ENCODE results near the gene OR7D4. TPM values are rescaled to one million over a fixed set of nuclear protein-coding genes. Genes with fewer than 3 reads are reported as not detected.
"Not testable (repeated sequence)": the region's sequence is repeated elsewhere in the genome, so short reads cannot be mapped to it uniquely, and the experiment has no call there.

Gene OR7D4
- not detected in 2 replicates for total RNA-seq
- long read RNA-seq = 0 reads

DNA sequence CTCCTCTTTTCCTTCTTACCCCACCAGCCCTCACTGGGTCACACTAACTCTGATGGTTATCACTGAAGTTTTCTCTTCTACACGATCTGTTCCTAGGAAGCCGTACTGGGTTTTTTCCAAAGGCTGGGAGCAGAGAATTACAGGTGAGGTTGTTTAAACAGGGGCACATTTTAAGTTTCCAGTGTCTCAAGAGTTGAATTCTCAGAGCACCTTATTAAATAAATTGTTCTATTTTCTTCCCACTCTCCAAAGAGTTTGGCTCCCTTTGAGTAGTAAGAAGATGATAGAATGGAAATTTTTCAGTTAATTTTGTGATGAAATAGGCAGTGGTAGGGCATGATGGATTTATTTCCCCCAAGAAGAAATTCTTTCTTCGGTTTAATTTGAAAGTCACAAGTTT lies at the start of gene OR7D4:
Gene OR7D4 (minus strand): TSS at position 101 of the 400 bp plus-strand sequence. CDS start 4,752 bp downstream, outside the sequence.
- H3K36me3 Mint-ChIP-seq (ENCODE audit: low read depth) = no peaks in the 10 kb centered on the region
- no peaks in the 10 kb centered on the region for H3K4me1 Mint-ChIP-seq
- DNase-seq (ENCODE audit: low read depth, low spot score) = no peak
- TF ChIP-seq CTCF (conservative IDR thresholded peaks at IDR 0.05) = no peak
- H3K4me3 Mint-ChIP-seq = no peak within 1 kb of the TSS
- peaks cover 25% of the 10 kb centered on the region for H3K9me3 Mint-ChIP-seq
- no peak within 1 kb of the TSS for H3K27ac Mint-ChIP-seq (ENCODE audit: unreplicated experiment)
- H3K27me3 Mint-ChIP-seq (ENCODE audit: low read depth) = peaks cover 3% of the 10 kb centered on the region

DNA sequence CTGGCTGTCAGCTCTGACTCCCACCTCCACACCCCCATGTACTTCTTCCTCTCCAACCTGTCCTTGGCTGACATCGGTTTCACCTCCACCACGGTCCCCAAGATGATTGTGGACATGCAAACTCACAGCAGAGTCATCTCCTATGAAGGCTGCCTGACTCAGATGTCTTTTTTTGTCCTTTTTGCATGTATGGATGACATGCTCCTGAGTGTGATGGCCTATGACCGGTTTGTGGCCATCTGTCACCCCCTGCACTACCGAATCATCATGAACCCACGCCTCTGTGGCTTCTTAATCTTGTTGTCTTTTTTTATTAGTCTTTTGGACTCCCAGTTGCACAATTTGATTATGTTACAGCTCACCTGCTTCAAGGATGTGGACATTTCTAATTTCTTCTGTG lies 31.8 kb upstream of the OR7D4 start:
- DNase-seq (ENCODE audit: low read depth, low spot score) = no peak
- Mint-ChIP-seq H3K9me3 (peaks cover 19% of the 10 kb centered on the region), H3K27ac (ENCODE audit: unreplicated experiment) (no peak overlapping the region)

GRCh38 chr19:9250630-9251029 lies 31.2 kb upstream of the OR7D4 start, which contains the start of gene OR7E24:
Gene OR7E24, plus strand, starts transcription at chr19:9250930. Its CDS starts 114 bp downstream, at chr19:9251044.
- Mint-ChIP-seq H3K4me1 (no peaks in the 10 kb centered on the region), H3K36me3 (ENCODE audit: low read depth) (peaks cover 5% of the 10 kb centered on the region), H3K9me3 (peaks cover 19% of the 10 kb centered on the region), H3K27ac (ENCODE audit: unreplicated experiment) (no peak within 1 kb of the TSS), H3K4me3 (no peak within 1 kb of the TSS), H3K27me3 (ENCODE audit: low read depth) (peaks cover 4% of the 10 kb centered on the region)
- DNase-seq (ENCODE audit: low read depth, low spot score) = no peak
- TF ChIP-seq CTCF (conservative IDR thresholded peaks at IDR 0.05) = no peak

More for the DNA sequence above, 31.8 kb upstream of the OR7D4 start:
- H3K27me3 Mint-ChIP-seq (ENCODE audit: low read depth) = peaks cover 4% of the 10 kb centered on the region
- no peak for TF ChIP-seq CTCF (conservative IDR thresholded peaks at IDR 0.05)
- H3K4me3 Mint-ChIP-seq = no peak overlapping the region
- H3K4me1 Mint-ChIP-seq = no peaks in the 10 kb centered on the region
- peaks cover 5% of the 10 kb centered on the region for H3K36me3 Mint-ChIP-seq (ENCODE audit: low read depth)

- Mint-ChIP-seq H3K4me1 (no peaks in the 10 kb centered on the region), H3K27me3 (ENCODE audit: low read depth) (peaks cover 38% of the 10 kb centered on the region), H3K4me3 (no peak overlapping the region), H3K9me3 (peaks cover 3% of the 10 kb centered on the region), H3K27ac (ENCODE audit: unreplicated experiment) (no peak overlapping the region), H3K36me3 (ENCODE audit: low read depth) (no peaks in the 10 kb centered on the region)
- DNase-seq (ENCODE audit: low read depth, low spot score) = peak; percentile 71
- TF ChIP-seq CTCF (conservative IDR thresholded peaks at IDR 0.05) = peak; percentile 90
Observed at GRCh38 chr19:9205501-9206113, 13.8 kb downstream of the OR7D4 start.

DNA sequence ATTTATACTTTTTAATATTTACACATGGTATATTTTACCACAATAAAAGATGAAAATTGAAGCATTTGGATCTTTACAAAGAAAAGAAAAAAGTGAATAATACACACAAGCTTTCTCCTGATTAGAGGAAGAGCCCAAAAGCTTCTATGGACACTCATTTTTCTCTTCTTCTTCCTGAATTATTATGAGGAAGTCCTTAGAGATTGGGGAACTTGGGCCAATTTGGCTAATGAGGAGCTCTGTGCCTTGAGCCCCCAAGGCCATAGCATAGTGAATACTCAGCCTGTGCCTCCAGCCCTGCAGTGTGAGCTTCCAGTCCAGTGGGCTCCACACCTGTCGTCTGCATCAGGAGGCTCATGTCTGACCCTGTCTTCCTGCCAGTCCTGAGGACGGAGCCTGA lies 21.3 kb downstream of the OR7D4 start:
- H3K27ac Mint-ChIP-seq (ENCODE audit: unreplicated experiment); H3K9me3 Mint-ChIP-seq; H3K36me3 Mint-ChIP-seq (ENCODE audit: low read depth); DNase-seq (ENCODE audit: low read depth, low spot score); H3K27me3 Mint-ChIP-seq (ENCODE audit: low read depth); H3K4me1 Mint-ChIP-seq; H3K4me3 Mint-ChIP-seq: not testable (repeated sequence)

GRCh38 chr19:9189535-9189934 lies 29.9 kb downstream of the OR7D4 start:
- Mint-ChIP-seq H3K27ac (ENCODE audit: unreplicated experiment) (peak overlapping the region; percentile 78), H3K9me3 (peaks cover 16% of the 10 kb centered on the region), H3K4me3 (no peak overlapping the region), H3K36me3 (ENCODE audit: low read depth) (peaks cover 11% of the 10 kb centered on the region), H3K4me1 (no peaks in the 10 kb centered on the region), H3K27me3 (ENCODE audit: low read depth) (peaks cover 10% of the 10 kb centered on the region)
- TF ChIP-seq CTCF (conservative IDR thresholded peaks at IDR 0.05) = no peak
- DNase-seq (ENCODE audit: low read depth, low spot score) = no peak

All from neural crest cell (in vitro differentiated cells).